GM21367 (cell line): Measurements from ENCODE around the gene TBC1D4.
"Not testable (repeated sequence)": the region's sequence is repeated elsewhere in the genome, so short reads cannot be mapped to it uniquely, and the experiment has no call there.

Source experiments
- ATAC-seq: cut with Tn5 transposase; IDR thresholded peaks from one replicate; pipeline ENCODE4 v1.9.1; 2021; ENCODE audit not compliant: unreplicated experiment

TBC1D4 gene

GRCh38 chr13:75327135-75327510, 154.8 kb downstream of the TBC1D4 start:
- peak; percentile 6 for ATAC-seq

- ATAC-seq: peak; percentile 86
These were observed 155.5 kb downstream of the TBC1D4 start for GRCh38 chr13:75326173-75327134.

- no peak for ATAC-seq
These were observed 156.3 kb downstream of the TBC1D4 start for GRCh38 chr13:75325711-75326110.

- ATAC-seq: no peak
These were observed 157.5 kb downstream of the TBC1D4 start for GRCh38 chr13:75324413-75324940.

GRCh38 chr13:75321084-75321483, 160.9 kb downstream of the TBC1D4 start:
- no peak for ATAC-seq

- no peak for ATAC-seq
These were observed 162.7 kb downstream of the TBC1D4 start for GRCh38 chr13:75319254-75319653.

GRCh38 chr13:75318138-75318833, 163.7 kb downstream of the TBC1D4 start:
- no peak for ATAC-seq

GRCh38 chr13:75316427-75316826, 165.5 kb downstream of the TBC1D4 start:
- no peak for ATAC-seq

- ATAC-seq: no peak
These were observed 169.0 kb downstream of the TBC1D4 start for GRCh38 chr13:75312884-75313520.

- ATAC-seq: no peak
These were observed 171.9 kb downstream of the TBC1D4 start for GRCh38 chr13:75309981-75310580.

GRCh38 chr13:75308222-75308621, 173.7 kb downstream of the TBC1D4 start:
- ATAC-seq: no peak

- ATAC-seq: no peak
These were observed 174.5 kb downstream of the TBC1D4 start for GRCh38 chr13:75307370-75307949.

GRCh38 chr13:75306967-75307366, 175.0 kb downstream of the TBC1D4 start:
- ATAC-seq: not testable (repeated sequence)

GRCh38 chr13:75305059-75305458, 176.9 kb downstream of the TBC1D4 start:
- ATAC-seq: no peak

- ATAC-seq: no peak
These were observed 178.7 kb downstream of the TBC1D4 start for GRCh38 chr13:75303263-75303662.

GRCh38 chr13:75302071-75302698, 179.8 kb downstream of the TBC1D4 start:
- no peak for ATAC-seq

- ATAC-seq: peak; percentile 53
These were observed 181.8 kb downstream of the TBC1D4 start for GRCh38 chr13:75299913-75300862.

GRCh38 chr13:75299246-75299645, 182.7 kb downstream of the TBC1D4 start:
- no peak for ATAC-seq

GRCh38 chr13:75296641-75297040, 185.3 kb downstream of the TBC1D4 start:
- no peak for ATAC-seq
